ENCODE measurements around the gene NOXA1. TPM values are rescaled to one million over a fixed set of nuclear protein-coding genes. Genes with fewer than 3 reads are reported as not detected.

NOXA1 gene
- total and polyA plus RNA-seq, 2 donors from 2014 or later: 19.1 to 21.8 TPM

- no peak for TF ChIP-seq CTCF (IDR thresholded peaks at IDR 0.05; ENCODE audit: borderline replicate concordance, extremely low read depth, insufficient read depth)
- H3K4me1 ChIP-seq (ENCODE audit: control insufficient read depth in 2 of 3, insufficient read depth in 2 of 3, low read depth in 1 of 3, low read length in 3 of 3): peaks cover 0 to 11% (median 4%) of the 10 kb centered on the region in 3 donors
Measured at GRCh38 chr9:137421838-137422603, 1.2 kb upstream of the NOXA1 start.

GRCh38 chr9:137423514-137424291, 510 bp downstream of the NOXA1 start:
- Histone ChIP-seq H3K9ac (ENCODE audit: low read length in 3 of 3) (peak overlapping the region in 2 of 3 donors; percentile 9 to 46), H3K27me3 (ENCODE audit: control insufficient read depth, insufficient read depth, low read length) (no peaks in the 10 kb centered on the region), H3K4me3 (ENCODE audit: low read length in 3 of 3) (peak overlapping the region in 2 of 3 donors; percentile 34 to 51), H3K36me3 (ENCODE audit: control insufficient read depth in 2 of 3, insufficient read depth in 3 of 3, low read length in 3 of 3) (no peaks in the 10 kb centered on the region), H3K4me1 (ENCODE audit: control insufficient read depth in 2 of 3, insufficient read depth in 2 of 3, low read depth in 1 of 3, low read length in 3 of 3) (peaks cover 0 to 11% (median 4%) of the 10 kb centered on the region in 3 donors), H3K27ac (ENCODE audit: low read depth in 2 of 2, low read length in 2 of 2) (peak overlapping the region; percentile 43 to 77), H3K9me3 (ENCODE audit: control insufficient read depth in 2 of 3, insufficient read depth in 1 of 3, low read length in 3 of 3) (no peaks in the 10 kb centered on the region)
- TF ChIP-seq CTCF (IDR thresholded peaks at IDR 0.05; ENCODE audit: borderline replicate concordance, extremely low read depth, insufficient read depth): no peak
- peak in 2 of 5 donors; percentile 82 to 90 for DNase-seq
- no peak for FAIRE-seq
- intact Hi-C loops (cut with DNase I): no loop called here

More at GRCh38 chr9:137421838-137422603, 1.2 kb upstream of the NOXA1 start:
- FAIRE-seq (no peak), DNase-seq (no peak)
- Histone ChIP-seq H3K9ac (ENCODE audit: low read length in 3 of 3) (peak overlapping the region; percentile 42 to 55 (median 44)), H3K9me3 (ENCODE audit: control insufficient read depth in 2 of 3, insufficient read depth in 1 of 3, low read length in 3 of 3) (no peaks in the 10 kb centered on the region), H3K4me3 (ENCODE audit: low read length in 3 of 3) (peak overlapping the region; percentile 67 to 81 (median 76)), H3K27me3 (ENCODE audit: control insufficient read depth, insufficient read depth, low read length) (no peaks in the 10 kb centered on the region), H3K27ac (ENCODE audit: low read depth in 2 of 2, low read length in 2 of 2) (no peak overlapping the region), H3K36me3 (ENCODE audit: control insufficient read depth in 2 of 3, insufficient read depth in 3 of 3, low read length in 3 of 3) (no peaks in the 10 kb centered on the region)
- intact Hi-C loops (cut with DNase I): no loop called here

- peaks cover 0 to 11% (median 4%) of the 10 kb centered on the region in 3 donors for H3K4me1 ChIP-seq (ENCODE audit: control insufficient read depth in 2 of 3, insufficient read depth in 2 of 3, low read depth in 1 of 3, low read length in 3 of 3)
- DNase-seq: peak in 1 of 5 donors; percentile 68
- no peak overlapping the region for H3K9ac ChIP-seq (ENCODE audit: low read length in 3 of 3)
Measured at GRCh38 chr9:137426018-137426681, 3.0 kb downstream of the NOXA1 start.

More at GRCh38 chr9:137426018-137426681, 3.0 kb downstream of the NOXA1 start:
- no peaks in the 10 kb centered on the region for H3K9me3 ChIP-seq (ENCODE audit: control insufficient read depth in 2 of 3, insufficient read depth in 1 of 3, low read length in 3 of 3)
- no peak overlapping the region for H3K4me3 ChIP-seq (ENCODE audit: low read length in 3 of 3)
- no peaks in the 10 kb centered on the region for H3K36me3 ChIP-seq (ENCODE audit: control insufficient read depth in 2 of 3, insufficient read depth in 3 of 3, low read length in 3 of 3)
- intact Hi-C loops (cut with DNase I): no loop called here
- no peaks in the 10 kb centered on the region for H3K27me3 ChIP-seq (ENCODE audit: control insufficient read depth, insufficient read depth, low read length)
- no peak for TF ChIP-seq CTCF (IDR thresholded peaks at IDR 0.05; ENCODE audit: borderline replicate concordance, extremely low read depth, insufficient read depth)
- FAIRE-seq: no peak
- H3K27ac ChIP-seq (ENCODE audit: low read depth in 2 of 2, low read length in 2 of 2): no peak overlapping the region
